K562 (cell line): ENCODE data around the gene ACSS1. TPM values are rescaled to one million over a fixed set of nuclear protein-coding genes. Genes with fewer than 3 reads are reported as not detected.

Experiments used
- ATAC-seq: fragments of 200-7000 bp; cut with Tn5 transposase; 3 replicates; pipeline ENCODE4 v1.9.1; 2020; ENCODE audit warnings: moderate library complexity
- BruUV-seq: library from RNA; stranded (reverse); fragments of 400-500 nt; replicated peaks from 2 replicates; lab custom pipeline; 2021; lab: Mats Ljungman, UMichigan
- CTCF ChIA-PET: fragments of 300-600 bp; formaldehyde crosslinking; extraction: SDS; loops from one replicate; lab custom pipeline; 2021; ENCODE audit warnings: low intra/inter-chr PET ratio; lab: Yijun Ruan, JAX
- POLR2A ChIA-PET: fragments of 300-600, 350-650 bp; sonication (Branson Sonifier 250); formaldehyde crosslinking; extraction: SDS; loops from one replicate; lab custom pipeline; 2021; ENCODE audit warnings: antibody characterized with exemption, inconsistent platforms; lab: Yijun Ruan, JAX
- DNase-seq, 4 experiments: peaks; one replicate each; pipeline versions ENCODE4 v3.0.0 to v3.0.0-alpha.2; 2011 to 2018; ENCODE audit warnings: low spot score in 3 of 4, mixed read lengths in 3 of 4; ENCODE audit errors: extremely low read depth in 1 of 4
- FAIRE-seq: peaks from 2 replicates; lab custom pipeline; 2011; peaks lifted over from hg19 to GRCh38; lab: Jason Lieb, UNC
- H2AFZ ChIP-seq: 2 replicates; pipeline ENCODE4 v1.6.0; 2011; ENCODE audit warnings: low read depth, low read length, control low read depth, inconsistent platforms
- H3K27ac ChIP-seq: fragments of 200-600 bp; 3 replicates; pipeline ENCODE4 v1.8.0; 2011; ENCODE audit warnings: low read depth, mild to moderate bottlenecking, control low read depth, inconsistent platforms, low read length, moderate library complexity, mixed read lengths; ENCODE audit errors: extremely low read depth
- H3K27me3 ChIP-seq, 2 experiments: fragments of 300-600 bp in 1 of 2; 2 replicates in 1 of 2; 3 replicates in 1 of 2; pipeline versions ENCODE4 v1.6.0 to v1.8.0; 2011; ENCODE audit warnings: inconsistent platforms in 2 of 2, low read length in 2 of 2, mild to moderate bottlenecking in 1 of 2, mixed read lengths in 1 of 2, moderate library complexity in 1 of 2; ENCODE audit not compliant: control insufficient read depth in 2 of 2, insufficient read depth in 2 of 2
- H3K36me3 ChIP-seq: fragments of 300-600 bp; 3 replicates; pipeline ENCODE4 v1.8.0; 2011; ENCODE audit warnings: mild to moderate bottlenecking, low read length, inconsistent platforms; ENCODE audit not compliant: control insufficient read depth, insufficient read depth
- H3K4me1 ChIP-seq, 2 experiments: fragments of 200-600 bp in 1 of 2; replicated peaks in 1 of 2; 2 replicates in 1 of 2; 3 replicates in 1 of 2; pipeline versions ENCODE4 v1.5.1 to v1.8.0; 2011; ENCODE audit warnings: inconsistent platforms in 2 of 2, low read length in 2 of 2, mild to moderate bottlenecking in 1 of 2, mixed read lengths in 1 of 2, moderate library complexity in 1 of 2; ENCODE audit not compliant: control insufficient read depth in 2 of 2, insufficient read depth in 2 of 2
- H3K4me2 ChIP-seq: 2 replicates; pipeline ENCODE4 v1.6.1; 2011; ENCODE audit warnings: low read length, control low read depth, inconsistent platforms, mixed read lengths; ENCODE audit not compliant: insufficient read depth
- H3K4me3 ChIP-seq: fragments of 200-600 bp; sonication (generic), shearing (Covaris generic); 2 replicates; pipeline ENCODE4 v1.5.1; 2016; ENCODE audit warnings: control low read depth, inconsistent platforms
- H3K79me2 ChIP-seq: fragments of 200-600 bp; 3 replicates; pipeline ENCODE4 v1.8.0; 2011; ENCODE audit warnings: low read length, inconsistent platforms; ENCODE audit not compliant: control insufficient read depth, insufficient read depth
- H3K9ac ChIP-seq, 2 experiments: 2 replicates each; pipeline versions ENCODE4 v1.6.0 to v1.6.1; 2011; ENCODE audit warnings: low read depth in 2 of 2, low read length in 2 of 2, control low read depth in 1 of 2, inconsistent platforms in 1 of 2, mild to moderate bottlenecking in 1 of 2, mixed read lengths in 1 of 2; ENCODE audit not compliant: insufficient read depth in 1 of 2
- H3K9me1 ChIP-seq: one replicate; pipeline ENCODE4 v1.6.0; 2011; ENCODE audit warnings: inconsistent platforms, mild to moderate bottlenecking, low read length, moderate library complexity; ENCODE audit not compliant: control insufficient read depth, insufficient read depth
- H3K9me3 ChIP-seq: replicated peaks from 2 replicates; pipeline ENCODE4 v1.5.1; 2011; ENCODE audit warnings: low read depth, low read length, inconsistent platforms; ENCODE audit not compliant: control insufficient read depth, insufficient read depth
- H4K20me1 ChIP-seq: replicated peaks from 2 replicates; pipeline ENCODE4 v1.6.1; 2011; ENCODE audit warnings: low read length, inconsistent platforms, mixed read lengths; ENCODE audit not compliant: control insufficient read depth, insufficient read depth
- CHAMP1 ChIP-seq: fragments of 450-650 bp; IDR thresholded peaks from 2 replicates; pipeline ENCODE4 v1.6.1; 2016; ENCODE audit warnings: mild to moderate bottlenecking
- HDGF ChIP-seq: fragments of 450-650 bp; IDR thresholded peaks from 2 replicates; pipeline ENCODE4 v1.6.1; 2016
- IRF9 ChIP-seq: fragments of 450-650 bp; IDR thresholded peaks from 2 replicates; pipeline ENCODE4 v1.6.1; 2016; ENCODE audit warnings: missing biosample characterization, missing genetic modification characterization
- MBD2 ChIP-seq: sonication (generic); IDR thresholded peaks from 2 replicates; pipeline ENCODE4 v1.6.1; 2016; ENCODE audit warnings: low read depth, borderline replicate concordance
- RERE ChIP-seq: sonication (generic); formaldehyde crosslinking; IDR thresholded peaks from 2 replicates; pipeline ENCODE4 v1.8.0; 2023; ENCODE audit warnings: missing genetic modification reagents, mild to moderate bottlenecking, borderline replicate concordance
- RFX5 ChIP-seq: IDR thresholded peaks from 2 replicates; pipeline ENCODE4 v1.6.1; 2011; ENCODE audit warnings: low read depth, mild to moderate bottlenecking, improper control_type of control experiment, low read length
- ZC3H4 ChIP-seq: sonication (generic); formaldehyde crosslinking; IDR thresholded peaks from 2 replicates; pipeline ENCODE4 v1.9.0; 2021; ENCODE audit warnings: missing genetic modification reagents, borderline replicate concordance
- ZFP30 ChIP-seq: fragments of 250-450 bp; sonication (Bioruptor Pico); IDR thresholded peaks from 2 replicates; pipeline ENCODE4 v1.8.0; 2022; ENCODE audit warnings: moderate library complexity, mild to moderate bottlenecking, inconsistent platforms, borderline replicate concordance
- ZNF175 ChIP-seq: fragments of 200-800 bp; sonication (Bioruptor generic); IDR thresholded peaks from 2 replicates; pipeline ENCODE4 v1.6.1; 2016; ENCODE audit warnings: low read depth, mild to moderate bottlenecking, missing genetic modification characterization, missing compliant biosample characterization
- ZNF445 ChIP-seq: fragments of 250-450 bp; sonication (Bioruptor Pico); IDR thresholded peaks from 2 replicates; pipeline ENCODE4 v1.4.0; 2020; ENCODE audit warnings: low read depth, mild to moderate bottlenecking, moderate library complexity
- ZNF449 ChIP-seq: fragments of 250-450 bp; sonication (Bioruptor Pico); IDR thresholded peaks from 2 replicates; pipeline ENCODE4 v1.8.0; 2022; ENCODE audit warnings: moderate library complexity, mild to moderate bottlenecking, inconsistent platforms
- ZZZ3 ChIP-seq: fragments of 450-650 bp; IDR thresholded peaks from 2 replicates; pipeline ENCODE4 v1.6.1; 2016; ENCODE audit warnings: antibody characterized with exemption, mild to moderate bottlenecking, moderate library complexity
- whole genome bisulfite sequencing: fragments of 100-300 bp; shearing (Covaris generic); methylation state at CpG from one replicate; pipeline ENCODE4 v1.1.6; 2016; ENCODE audit warnings: low coverage, mixed read lengths; ENCODE audit not compliant: insufficient coverage; ENCODE audit errors: missing lambda C conversion rate; 5-methylcytosine and 5-hydroxymethylcytosine counted together
- in situ Hi-C: fragments of 300-500 bp; cut with MboI; formaldehyde crosslinking; loops from 4 replicates; pipeline ENCODE4 v1.15.0; 2018; ENCODE audit warnings: inconsistent platforms, mixed read lengths
- intact Hi-C: fragments of 100-400 bp; cut with micrococcal nuclease; formaldehyde crosslinking; loops from 2 replicates; pipeline ENCODE4 v1.14.2; 2022
- polyA plus RNA-seq, 8 experiments: library from polyadenylated mRNA; depleted of rRNA in 4 of 8; stranded (reverse) in 5 of 8; unstranded in 3 of 8; fragments of >200 nt; fragmentation: Nextera tagmentation in 2 of 8; fragmentation: Illumina TruSeq in 1 of 8; extraction: Ambion mirVana in 2 of 8; extraction: Trizol in 1 of 8; gene quantifications; 2 replicates each; pipeline versions ENCODE4 v1.2.1 to v1.2.3, GENCODE V29; 2011 to 2014; ENCODE audit warnings: inconsistent platforms in 1 of 8, missing spikeins in 1 of 8
- total RNA-seq, 7 experiments: library from RNA; depleted of rRNA in 6 of 7; stranded (reverse); fragments of >200 nt in 6 of 7; fragmentation: Illumina TruSeq in 2 of 7; extraction: Trizol in 2 of 7; gene quantifications; 2 replicates each; pipeline versions ENCODE4 v1.2.1 to v1.2.3, GENCODE V29; 2011 to 2021; ENCODE audit warnings: low replicate concordance in 1 of 7

The ACSS1 gene
- total and polyA plus RNA-seq, 9 of the 15 experiments (the other 6 are each of a cell fraction or from before 2014, with no cell fraction given), result 0.07 to 2.1 (median 0.27) TPM; not detected in 3

- ChIA-PET POLR2A (no interaction called here), CTCF (no interaction called here)
- FAIRE-seq (no peak), ATAC-seq (no peak), DNase-seq (no peak)
- no peaks in the 10 kb centered on the region; the same call in 1 of the 2 replicates for H4K20me1 ChIP-seq
- H3K9ac ChIP-seq, result no peak overlapping the region
- BruUV-seq, result no TSS peak
- no peaks in the 10 kb centered on the region for H3K36me3 ChIP-seq
- intact Hi-C loops (no loop called here), in situ Hi-C loops (no loop called here)
- no peaks in the 10 kb centered on the region for H3K9me1 ChIP-seq
- H3K27ac ChIP-seq, result no peak overlapping the region
- no peaks in the 10 kb centered on the region for H3K4me1 ChIP-seq
- H3K79me2 ChIP-seq, result no peaks in the 10 kb centered on the region
- no peaks in the 10 kb centered on the region for H3K9me3 ChIP-seq
- no peak overlapping the region for H2AFZ ChIP-seq
- no peak overlapping the region for H3K4me3 ChIP-seq
- H3K27me3 ChIP-seq, result peaks cover 0 to 37% of the 10 kb centered on the region in 2 experiments; a peak in 3 of 5 replicates
- 6% methylated on average over 5 of the region's 5 CpGs for WGBS
- no peak overlapping the region for H3K4me2 ChIP-seq
- no peak for TF ChIP-seq ZZZ3
- TF ChIP-seq ZNF449 (CRISPR knock-in tag), result no peak
- no peak for TF ChIP-seq ZFP30 (CRISPR knock-in tag)
- TF ChIP-seq MBD2, result no peak
- no peak for TF ChIP-seq CHAMP1
- TF ChIP-seq IRF9 (tag), result no peak
- no peak for TF ChIP-seq ZNF175 (CRISPR knock-in tag)
- no peak for TF ChIP-seq ZC3H4
- no peak for TF ChIP-seq HDGF
- TF ChIP-seq RERE (CRISPR knock-in tag), result no peak
- TF ChIP-seq ZNF445, result no peak
- no peak for TF ChIP-seq RFX5
Observed at GRCh38 chr20:25020345-25020744, 37.6 kb downstream of the ACSS1 start.
